BJ (cell line): ENCODE data around the gene ATG2A. TPM values are rescaled to one million over a fixed set of nuclear protein-coding genes. Genes with fewer than 3 reads are reported as not detected.
A peak's percentile ranks its signal among the peaks of the same experiment; 100 is the strongest.

ENCODE experiments used
- CTCF ChIA-PET: fragments of 350-600 bp; formaldehyde crosslinking; extraction: SDS; loops from one replicate; lab custom pipeline; 2021; ENCODE audit warnings: antibody characterized with exemption, inconsistent platforms; lab: Yijun Ruan, JAX
- POLR2A ChIA-PET: fragments of 300-600 bp; sonication (Branson Sonifier 250); formaldehyde crosslinking; extraction: SDS; loops from one replicate; lab custom pipeline; 2021; ENCODE audit warnings: antibody characterized with exemption; lab: Charles Lee
- DNase-seq: peaks from one replicate; pipeline ENCODE4 v3.0.0-alpha.2; 2011; ENCODE audit warnings: low read depth
- H3K27me3 ChIP-seq: 2 replicates; pipeline ENCODE4 v1.6.0; 2011; ENCODE audit warnings: low read length; ENCODE audit not compliant: control insufficient read depth, insufficient read depth
- H3K36me3 ChIP-seq: 2 replicates; pipeline ENCODE4 v1.5.1; 2011; ENCODE audit warnings: low read length; ENCODE audit not compliant: control insufficient read depth, insufficient read depth
- H3K4me3 ChIP-seq: 2 replicates; pipeline ENCODE4 v1.5.1; 2011; ENCODE audit warnings: low read depth, mild to moderate bottlenecking, control low read depth, low read length
- polyA plus RNA-seq: library from polyadenylated mRNA; depleted of rRNA; stranded (reverse); fragments of >200 nt; gene quantifications from 2 replicates; pipeline ENCODE4 v1.2.3, GENCODE V29; 2011
- TF ChIP-seq, protein P1 (sequence below): IDR thresholded peaks from 2 replicates; pipeline ENCODE4 v1.5.1; 2011; ENCODE audit warnings: low read depth, mild to moderate bottlenecking, control low read depth, inconsistent platforms, low read length, moderate library complexity; ENCODE audit not compliant: insufficient read depth

ATG2A gene
- polyA plus RNA-seq, 1 experiment, result 7.0 TPM

DNA sequence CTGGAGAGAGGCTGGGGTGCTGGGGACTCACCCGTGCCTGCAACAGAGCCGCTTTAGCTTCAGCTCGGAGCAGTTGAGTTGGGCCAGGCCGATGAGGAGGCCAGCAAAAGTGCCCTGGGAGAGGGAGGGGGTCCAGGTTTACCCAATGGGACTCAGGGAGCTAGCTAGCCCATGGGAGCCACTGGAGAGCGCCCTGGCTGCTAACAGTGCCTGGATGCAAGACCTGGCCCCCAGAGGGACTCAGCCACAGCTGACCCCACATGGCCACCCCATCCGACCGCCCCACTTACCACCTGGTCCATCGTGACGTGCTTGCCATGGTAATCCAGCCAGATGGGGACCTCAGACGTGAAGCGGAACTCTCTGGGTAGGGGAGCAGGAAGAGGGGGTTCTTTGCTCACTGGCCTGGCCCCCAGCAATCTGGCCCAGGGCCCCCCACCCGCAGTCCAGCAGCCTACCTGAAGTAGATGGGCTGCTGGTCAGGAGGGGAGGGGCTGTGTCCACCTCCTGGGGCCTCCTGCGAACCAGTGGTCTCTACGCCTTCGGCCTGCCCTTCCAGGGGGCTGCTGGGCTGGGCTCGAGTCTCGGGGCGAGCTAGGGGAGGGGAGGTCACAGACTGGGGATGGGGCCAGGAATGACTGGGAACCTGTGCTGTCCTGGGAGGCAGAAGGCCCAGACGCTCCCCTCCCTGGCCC, 19.5 kb downstream of the ATG2A start:
- ChIA-PET CTCF (interaction anchor here (1.3 to 29.7 kb wide), 5 partner anchors 7 to 213 kb away, joined by 3 to 797 read pairs (median 4); partner anchors contain the start of gene CDC42BPG), POLR2A (no interaction called here)
- Histone ChIP-seq H3K27me3 (no peaks in the 10 kb centered on the region), H3K36me3 (peaks cover 27% of the 10 kb centered on the region), H3K4me3 (no peak overlapping the region)
- TF ChIP-seq, protein P1, sequence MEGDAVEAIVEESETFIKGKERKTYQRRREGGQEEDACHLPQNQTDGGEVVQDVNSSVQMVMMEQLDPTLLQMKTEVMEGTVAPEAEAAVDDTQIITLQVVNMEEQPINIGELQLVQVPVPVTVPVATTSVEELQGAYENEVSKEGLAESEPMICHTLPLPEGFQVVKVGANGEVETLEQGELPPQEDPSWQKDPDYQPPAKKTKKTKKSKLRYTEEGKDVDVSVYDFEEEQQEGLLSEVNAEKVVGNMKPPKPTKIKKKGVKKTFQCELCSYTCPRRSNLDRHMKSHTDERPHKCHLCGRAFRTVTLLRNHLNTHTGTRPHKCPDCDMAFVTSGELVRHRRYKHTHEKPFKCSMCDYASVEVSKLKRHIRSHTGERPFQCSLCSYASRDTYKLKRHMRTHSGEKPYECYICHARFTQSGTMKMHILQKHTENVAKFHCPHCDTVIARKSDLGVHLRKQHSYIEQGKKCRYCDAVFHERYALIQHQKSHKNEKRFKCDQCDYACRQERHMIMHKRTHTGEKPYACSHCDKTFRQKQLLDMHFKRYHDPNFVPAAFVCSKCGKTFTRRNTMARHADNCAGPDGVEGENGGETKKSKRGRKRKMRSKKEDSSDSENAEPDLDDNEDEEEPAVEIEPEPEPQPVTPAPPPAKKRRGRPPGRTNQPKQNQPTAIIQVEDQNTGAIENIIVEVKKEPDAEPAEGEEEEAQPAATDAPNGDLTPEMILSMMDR, result no peak
- no peak for DNase-seq

DNA sequence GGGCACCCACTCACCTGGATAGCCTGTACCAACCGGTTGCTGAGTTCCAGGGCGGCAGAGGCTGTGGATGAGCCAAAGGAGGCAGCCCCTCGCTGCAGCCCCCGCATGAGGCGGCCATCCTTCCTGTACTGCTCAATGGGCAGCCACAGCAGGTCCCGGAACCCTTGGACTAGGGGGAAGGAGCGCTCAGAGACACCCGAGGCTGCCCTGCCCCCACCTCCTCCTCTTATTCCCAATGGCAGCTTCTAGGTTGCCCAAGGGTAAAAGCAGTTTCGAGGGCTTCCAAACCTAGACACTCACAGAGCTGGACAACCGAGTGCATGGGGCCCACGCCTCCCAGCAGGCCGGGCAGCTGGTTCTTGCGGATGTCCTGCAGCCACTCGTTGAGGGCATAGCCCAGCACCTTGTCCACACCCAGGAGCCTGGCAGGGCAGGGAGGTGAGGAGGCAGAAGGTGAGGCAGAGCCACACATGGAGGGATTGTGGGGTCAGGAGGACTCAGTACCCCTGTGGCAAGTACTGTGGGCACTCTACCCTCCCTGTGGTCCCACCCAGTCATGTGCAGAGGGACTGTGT, 20.5 kb downstream of the ATG2A start:
- TF ChIP-seq, protein P1, result no peak
- ChIA-PET CTCF (interaction anchor here (1.1 to 29.7 kb wide), 4 partner anchors 8 to 40 kb away, joined by 4 to 797 read pairs (median 8); partner anchors contain the start of gene CDC42BPG), POLR2A (no interaction called here)

DNA sequence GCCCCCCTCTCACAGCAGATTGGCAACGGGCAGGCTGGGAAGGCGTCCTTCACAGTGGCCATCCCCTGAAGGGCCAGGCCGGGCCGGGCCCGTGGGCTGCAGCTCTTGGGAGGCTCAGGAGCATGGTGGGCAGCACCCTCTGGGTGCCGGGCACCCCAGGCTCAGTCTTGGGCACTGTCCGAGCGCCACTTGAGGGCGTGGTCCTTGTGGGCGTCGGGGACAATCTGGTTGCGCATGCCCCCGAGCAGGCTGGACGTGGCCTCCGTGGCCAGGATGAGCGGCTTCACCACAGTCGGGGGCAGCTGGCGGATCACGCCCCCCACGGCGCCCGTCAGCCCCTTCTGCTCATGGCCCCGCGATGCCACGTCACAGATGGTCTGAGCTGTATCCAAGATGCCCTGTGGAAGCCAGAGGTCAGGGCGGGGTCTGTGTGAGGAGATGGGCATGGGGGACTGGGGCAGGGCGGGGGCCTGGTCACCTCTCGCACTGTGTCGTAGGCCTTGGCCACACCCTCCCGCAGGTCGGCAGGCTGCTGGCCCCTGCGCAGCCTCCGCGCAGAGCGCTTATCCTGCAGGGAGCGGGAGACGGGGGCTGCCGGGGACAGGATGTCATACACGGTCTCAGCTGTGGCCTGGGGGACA, 22.1 kb downstream of the ATG2A start:
- ChIA-PET POLR2A (interaction anchor here (0.6 kb wide), 1 partner anchor 35 kb away, joined by 3 read pairs; no protein-coding TSS in a partner anchor), CTCF (interaction anchor here (0.9 to 29.7 kb wide), 13 partner anchors 9 to 120 kb away, joined by 3 to 797 read pairs (median 6); partner anchors contain the start of genes ARL2 and CDC42BPG)
- no peak overlapping the region for H3K4me3 ChIP-seq
- peaks cover 14% of the 10 kb centered on the region for H3K36me3 ChIP-seq
- no peak for DNase-seq
- no peaks in the 10 kb centered on the region for H3K27me3 ChIP-seq
- TF ChIP-seq, protein P1, result no peak

More for the DNA sequence above, 20.5 kb downstream of the ATG2A start:
- Histone ChIP-seq H3K4me3 (no peak overlapping the region), H3K36me3 (peaks cover 21% of the 10 kb centered on the region), H3K27me3 (no peaks in the 10 kb centered on the region)
- DNase-seq, result no peak

DNA sequence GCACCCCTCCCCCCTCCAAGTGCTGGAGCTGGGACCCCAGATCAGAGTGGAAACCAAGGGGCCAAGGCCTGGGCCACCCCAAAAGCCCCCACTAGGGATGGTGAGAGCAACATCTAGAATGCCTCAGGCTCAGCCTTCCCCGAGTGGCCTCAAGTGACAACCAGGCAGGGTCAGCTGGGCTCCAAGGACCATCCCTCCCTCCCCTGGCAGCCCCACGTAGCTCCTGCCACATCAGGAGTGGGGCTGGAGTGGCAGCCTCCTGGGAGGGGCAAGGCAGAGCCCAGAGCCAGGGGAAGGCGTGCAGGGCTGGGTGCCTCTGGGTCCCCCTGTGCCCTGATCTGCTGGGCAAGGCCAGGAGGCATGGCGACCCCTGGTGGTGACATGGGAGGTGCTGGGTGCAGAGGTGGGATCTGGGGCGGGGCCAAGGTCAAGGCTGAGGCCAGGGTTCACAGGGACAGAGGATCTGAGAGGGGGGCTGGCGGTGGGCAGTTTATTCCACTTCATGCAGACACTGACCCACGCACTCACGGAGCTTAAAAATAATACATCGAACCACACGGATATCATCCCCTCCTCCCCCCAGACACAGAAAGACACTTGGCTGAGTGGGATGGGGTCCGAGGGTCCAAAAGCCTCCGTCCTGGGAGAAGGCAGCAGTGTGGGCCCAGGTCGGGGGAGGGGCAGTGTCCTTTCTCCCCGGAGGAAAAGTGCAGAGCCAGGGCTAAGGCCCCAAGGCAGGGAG, 22.8 kb downstream of the ATG2A start:
- ChIA-PET CTCF (interaction anchor here (0.6 to 29.7 kb wide), 16 partner anchors 9 to 203 kb away, joined by 3 to 797 read pairs (median 6); partner anchors contain the start of genes ARL2, BATF2 and CDC42BPG), POLR2A (interaction anchor here (0.6 kb wide), 1 partner anchor 35 kb away, joined by 3 read pairs; no protein-coding TSS in a partner anchor)
- Histone ChIP-seq H3K36me3 (peaks cover 14% of the 10 kb centered on the region), H3K27me3 (no peaks in the 10 kb centered on the region), H3K4me3 (no peak overlapping the region)
- TF ChIP-seq, protein P1, result peak; percentile 94
- no peak for DNase-seq
